DMS114 treated with DMSO at 0.1 percent for 48 hours (cell line): ENCODE results near the gene LHB.
A peak's percentile ranks its signal among the peaks of the same experiment; 100 is the strongest.

Experiments used
- DNase-seq: peaks from one replicate; lab custom pipeline; 2025; ENCODE audit not compliant: unreplicated experiment; lab: John Stamatoyannopoulos, UW

Gene LHB

DNA sequence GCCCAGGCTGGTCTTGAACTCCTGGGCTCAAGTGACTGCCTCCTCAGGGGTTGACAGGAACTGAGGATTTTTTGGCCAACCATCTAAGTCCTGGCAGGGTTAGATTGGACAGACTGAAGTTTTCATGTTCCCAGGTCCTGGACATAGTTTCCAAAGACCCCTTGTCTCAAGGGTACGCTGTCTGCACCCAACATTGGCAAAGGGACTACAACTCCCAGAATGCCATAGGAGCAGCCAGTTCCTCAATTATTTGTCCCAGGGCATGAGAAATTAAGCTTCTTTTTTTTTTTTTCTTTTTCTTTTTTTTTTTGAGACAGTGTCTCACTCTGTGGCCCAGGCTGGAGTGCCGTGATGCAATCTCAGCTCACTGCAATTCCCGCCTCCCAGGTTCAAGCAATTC lies 30.7 kb downstream of the LHB start:
- DNase-seq: no peak

DNA sequence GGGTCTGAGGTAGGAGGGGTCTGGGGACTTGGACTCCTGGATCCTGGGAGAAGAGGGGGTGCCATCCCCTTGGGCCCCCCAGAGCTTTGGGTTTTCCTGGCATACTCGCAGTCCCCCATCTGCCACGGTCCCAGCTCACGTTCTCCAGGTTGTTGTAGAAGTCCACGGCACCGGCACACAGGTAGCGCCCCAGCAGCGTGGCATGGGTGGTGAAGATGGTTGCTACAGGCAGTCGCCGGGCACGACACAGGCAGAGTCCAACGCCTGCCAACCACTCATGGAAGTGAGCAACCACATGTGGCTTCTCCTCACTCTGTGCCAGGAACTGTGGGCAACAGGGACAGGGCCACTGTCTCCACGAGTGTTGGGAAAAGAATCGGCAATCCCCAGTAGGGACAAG lies 31.2 kb downstream of the LHB start:
- DNase-seq: no peak

DNA sequence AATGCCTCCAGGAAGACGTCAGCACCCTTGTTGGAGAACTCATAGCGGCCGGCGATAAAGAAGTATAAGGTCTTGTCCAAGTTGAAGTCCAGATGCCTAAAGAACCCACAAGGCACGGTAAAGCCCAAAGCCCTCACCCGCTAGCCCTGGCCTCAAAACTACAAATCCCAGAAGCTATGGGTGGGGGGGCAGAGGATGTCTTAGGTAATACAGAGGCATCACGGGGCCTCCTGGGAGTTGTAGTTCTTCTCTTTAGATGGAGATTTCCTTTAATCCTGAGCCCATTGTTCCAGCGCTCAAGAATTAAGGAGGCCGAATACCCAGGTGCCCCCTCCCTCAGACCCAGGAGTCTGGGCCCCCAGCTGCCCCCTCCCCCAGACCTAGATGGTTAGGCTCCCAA lies 34.6 kb downstream of the LHB start:
- DNase-seq: no peak

DNA sequence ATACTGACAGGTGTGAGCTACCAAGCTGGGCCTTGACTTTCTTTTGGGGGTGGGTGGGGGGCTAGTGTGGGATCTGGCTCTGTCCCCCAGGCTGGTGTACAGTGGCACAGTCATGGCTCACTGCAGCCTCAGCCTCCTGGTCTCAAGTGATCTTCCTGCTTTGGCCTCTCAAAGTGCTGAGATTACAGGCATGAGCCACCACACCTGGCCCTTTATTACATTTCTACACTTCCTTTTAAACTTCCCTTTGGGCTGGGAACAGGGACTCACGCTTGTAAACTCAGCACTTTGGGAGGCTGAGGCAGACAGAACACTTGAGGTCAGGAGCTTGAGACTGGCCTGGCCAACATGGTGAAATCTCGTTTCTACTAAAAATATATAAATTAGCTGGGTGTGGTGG lies 39.8 kb downstream of the LHB start:
- DNase-seq: no peak

DNA sequence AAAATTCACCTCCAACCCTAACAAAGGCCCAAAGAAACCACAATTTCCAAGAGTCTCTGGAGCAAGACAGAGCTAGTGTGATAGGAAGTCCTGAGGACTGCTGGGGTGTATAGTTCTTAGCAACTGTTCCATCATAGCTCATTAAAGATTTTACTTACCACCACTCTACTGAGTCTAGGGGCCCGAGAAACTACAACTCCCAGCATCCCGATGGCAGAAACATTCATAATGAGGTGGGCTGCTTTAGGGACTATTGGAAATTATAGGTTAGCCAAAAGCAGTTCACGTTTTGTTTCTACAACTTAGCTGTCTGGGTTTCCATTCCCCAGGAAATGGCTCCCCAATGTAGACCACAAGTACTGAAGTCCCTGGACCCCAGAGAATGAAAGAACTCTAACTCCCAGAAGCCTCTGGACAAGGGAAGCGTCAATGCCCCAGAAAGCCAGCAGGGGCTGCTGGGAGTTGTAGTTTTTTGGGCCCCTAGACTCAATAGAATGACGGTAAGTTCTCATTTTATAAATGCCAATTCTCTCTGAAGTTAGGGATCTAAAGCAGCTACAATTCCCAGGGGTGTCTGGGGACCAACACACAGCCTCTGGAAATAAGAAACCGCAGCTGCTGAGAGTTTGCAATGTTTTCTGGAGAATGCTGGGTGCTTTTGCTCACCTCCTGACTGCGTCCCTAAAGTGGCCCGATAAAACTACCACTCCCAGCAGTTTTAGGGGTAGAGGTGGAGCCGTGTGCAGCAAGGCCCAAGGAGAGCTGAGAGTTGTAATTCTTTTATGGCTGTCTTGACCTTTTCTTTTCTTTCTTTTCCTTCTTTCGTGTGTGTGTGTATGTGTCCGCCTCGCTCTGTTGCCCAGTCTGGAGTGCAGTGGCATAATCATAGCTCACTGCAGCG lies 40.7 kb downstream of the LHB start:
- no peak for DNase-seq

DNA sequence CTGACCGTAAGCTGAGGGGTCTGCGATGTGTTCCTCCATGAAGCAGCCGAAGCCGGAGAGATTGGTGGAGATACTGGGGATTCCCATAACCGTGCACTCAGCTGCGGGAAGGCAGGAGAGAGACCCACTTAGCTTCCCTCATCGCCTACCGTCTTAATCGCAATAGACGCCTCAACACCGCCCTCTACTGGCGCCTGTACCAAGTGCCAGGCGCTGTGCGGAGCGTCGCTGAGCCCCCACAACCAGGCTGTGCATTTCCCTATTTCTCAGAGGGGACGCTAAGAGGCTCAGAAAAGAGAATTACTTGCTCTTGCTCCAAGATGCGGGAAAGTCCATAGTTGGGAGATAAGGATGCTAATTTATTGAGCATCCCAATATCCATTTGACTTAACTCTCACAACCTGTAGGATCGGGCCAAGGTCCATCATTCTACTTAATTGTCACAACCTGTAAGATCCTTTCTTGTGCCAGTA lies 45.9 kb downstream of the LHB start:
- DNase-seq: peak; percentile 11

DNA sequence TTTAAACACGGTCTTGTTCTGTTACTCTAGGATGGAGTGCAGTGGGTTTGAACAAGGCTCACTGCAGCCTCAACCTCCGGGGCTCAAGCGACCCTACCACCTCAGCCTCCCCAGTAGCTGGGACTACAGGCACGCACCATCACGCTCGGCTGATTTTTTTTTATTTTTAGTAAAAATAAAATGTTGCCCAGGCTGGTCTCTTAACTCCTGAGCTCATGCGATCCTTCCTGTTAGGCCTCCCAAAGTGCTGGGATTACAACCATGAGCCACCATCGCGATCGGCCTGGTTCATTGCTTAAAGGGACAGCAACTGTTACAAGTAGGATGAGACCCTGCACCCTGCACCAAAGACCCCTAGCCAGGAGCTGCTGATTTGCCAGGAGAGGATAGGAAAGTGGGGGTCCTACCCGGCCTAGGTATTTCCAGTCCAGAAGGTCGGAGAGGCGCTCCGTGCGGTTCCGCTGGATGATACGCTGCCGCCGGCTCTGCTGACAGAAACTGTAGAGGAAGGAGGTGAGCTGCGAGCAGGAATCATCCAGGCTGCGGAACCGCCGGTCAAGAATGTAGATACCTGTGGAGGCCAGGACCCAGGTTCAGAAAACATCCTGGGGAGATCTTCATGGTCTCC lies 46.6 kb downstream of the LHB start:
- no peak for DNase-seq

DNA sequence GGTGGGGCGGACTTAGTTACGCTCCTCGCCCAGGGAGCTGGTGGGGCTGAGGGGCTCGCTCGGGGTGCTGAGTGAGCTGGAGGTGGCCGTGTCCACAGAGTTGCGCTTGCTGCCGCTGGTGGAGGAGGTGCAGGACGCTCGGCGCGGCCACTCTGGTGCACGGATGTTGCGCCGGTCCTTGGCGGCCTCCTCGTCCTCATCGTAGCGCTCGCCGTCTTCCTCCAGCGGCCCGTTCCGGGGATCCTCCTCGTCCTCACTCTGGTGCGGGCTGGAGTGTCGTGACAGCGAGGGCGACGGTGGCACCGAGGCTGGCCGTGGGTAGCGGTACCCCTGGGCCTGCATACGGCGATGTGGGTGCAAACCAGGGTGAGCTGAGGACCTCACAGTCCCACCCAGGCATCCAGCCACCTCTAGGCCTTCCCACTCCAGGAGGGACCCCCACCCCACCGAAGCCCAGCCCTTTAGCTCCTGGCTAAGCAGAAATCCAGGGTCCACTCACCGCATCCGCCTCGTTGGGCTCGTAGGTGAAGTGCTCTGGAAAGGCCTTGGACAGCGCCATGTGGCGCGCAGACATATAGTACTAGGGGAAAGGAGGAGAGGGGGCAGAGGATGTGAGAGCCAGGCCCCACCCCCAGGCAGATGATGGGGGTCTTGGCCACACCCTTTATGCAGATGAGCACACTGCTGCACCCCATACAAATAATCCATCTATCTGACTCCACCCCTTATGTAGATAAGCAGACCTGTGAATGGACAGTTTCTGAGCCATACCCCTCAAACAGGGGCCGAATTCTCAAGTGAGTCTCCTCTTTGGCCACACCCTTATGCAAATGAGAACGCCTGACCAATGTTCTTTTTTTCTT lies 47.4 kb downstream of the LHB start:
- no peak for DNase-seq

DNA sequence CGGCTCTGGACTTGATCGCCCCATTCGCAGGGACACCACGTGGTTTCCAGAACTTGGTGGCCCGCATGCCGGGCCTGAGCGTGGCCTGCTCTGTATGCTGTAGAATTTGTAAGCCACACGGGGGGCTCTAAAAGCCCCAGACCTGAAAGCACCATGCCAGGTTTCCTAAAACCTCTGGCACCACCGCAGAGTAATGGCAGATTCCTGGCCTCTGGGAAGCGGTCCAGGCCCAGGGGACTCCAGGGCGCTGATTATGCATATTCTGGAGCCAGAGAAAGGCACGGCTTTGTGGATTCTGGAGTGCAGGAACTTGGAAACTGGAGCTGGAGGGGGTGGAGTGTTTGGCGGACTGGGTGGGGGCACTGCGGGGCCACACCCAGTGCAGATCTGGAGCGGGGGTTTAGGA lies 48.1 kb downstream of the LHB start:
- DNase-seq: no peak

DNA sequence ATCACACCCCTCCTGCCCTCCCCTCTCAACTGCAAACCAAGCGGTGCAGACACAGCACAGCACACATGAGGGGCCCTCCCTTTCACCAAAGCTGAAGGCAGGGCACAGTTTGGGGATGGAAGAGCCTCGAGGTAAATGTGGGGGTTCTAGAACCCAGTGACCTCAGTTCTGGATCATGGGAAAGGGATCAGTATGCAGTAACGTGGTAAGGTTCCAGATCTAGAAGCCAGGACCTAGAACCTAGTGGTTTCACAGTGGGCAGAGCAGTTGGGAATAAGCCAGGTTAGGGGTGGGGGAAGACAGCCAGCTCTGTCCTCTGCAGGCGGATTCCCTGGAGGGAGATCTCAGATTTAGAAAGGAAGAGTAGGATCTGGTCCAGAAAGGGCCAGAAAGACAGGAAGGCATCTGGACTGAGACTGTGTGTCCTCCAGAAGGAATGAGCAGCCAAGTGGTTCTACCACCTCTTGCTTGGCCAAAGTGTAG lies 48.7 kb downstream of the LHB start:
- DNase-seq: no peak

DNA sequence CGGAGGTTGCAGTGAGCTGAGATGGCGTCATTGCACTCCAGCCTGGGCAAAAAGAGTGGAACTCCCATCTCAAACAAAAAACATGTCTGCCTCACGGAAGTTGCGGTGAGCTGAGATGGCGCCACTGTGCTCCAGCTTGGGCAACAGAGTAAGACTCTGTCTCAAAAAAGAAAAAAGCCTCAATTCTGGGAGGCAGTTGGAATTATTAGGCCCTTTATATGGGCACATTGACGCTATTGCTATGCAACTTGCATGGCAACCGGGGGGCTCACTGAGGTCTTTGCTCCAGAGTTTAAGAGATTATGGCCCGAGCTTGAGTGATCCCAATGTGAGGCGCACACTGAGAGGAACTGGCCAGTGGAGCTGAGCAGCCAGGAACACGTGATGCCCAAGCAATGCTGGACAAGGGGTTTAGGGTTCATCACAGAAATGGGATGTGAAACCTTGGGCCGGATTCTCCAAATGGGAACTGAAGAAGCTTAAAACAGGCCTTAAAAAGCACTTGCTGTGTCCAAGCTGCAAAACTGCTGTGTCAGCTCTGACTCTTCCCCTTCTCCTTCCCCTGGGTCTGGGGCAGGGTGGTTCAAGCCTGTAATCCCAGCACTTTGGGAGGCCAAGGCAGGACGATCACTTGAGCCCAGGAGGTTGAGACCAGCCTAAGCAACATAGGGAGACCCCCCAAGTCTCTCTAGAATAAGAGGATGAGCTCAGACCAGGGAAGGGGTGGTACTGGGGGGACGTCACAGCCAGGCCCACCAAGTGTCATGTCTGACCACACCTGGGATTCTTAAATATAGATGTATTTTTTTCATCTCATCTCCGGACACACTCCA lies 49.3 kb downstream of the LHB start:
- DNase-seq: no peak

DNA sequence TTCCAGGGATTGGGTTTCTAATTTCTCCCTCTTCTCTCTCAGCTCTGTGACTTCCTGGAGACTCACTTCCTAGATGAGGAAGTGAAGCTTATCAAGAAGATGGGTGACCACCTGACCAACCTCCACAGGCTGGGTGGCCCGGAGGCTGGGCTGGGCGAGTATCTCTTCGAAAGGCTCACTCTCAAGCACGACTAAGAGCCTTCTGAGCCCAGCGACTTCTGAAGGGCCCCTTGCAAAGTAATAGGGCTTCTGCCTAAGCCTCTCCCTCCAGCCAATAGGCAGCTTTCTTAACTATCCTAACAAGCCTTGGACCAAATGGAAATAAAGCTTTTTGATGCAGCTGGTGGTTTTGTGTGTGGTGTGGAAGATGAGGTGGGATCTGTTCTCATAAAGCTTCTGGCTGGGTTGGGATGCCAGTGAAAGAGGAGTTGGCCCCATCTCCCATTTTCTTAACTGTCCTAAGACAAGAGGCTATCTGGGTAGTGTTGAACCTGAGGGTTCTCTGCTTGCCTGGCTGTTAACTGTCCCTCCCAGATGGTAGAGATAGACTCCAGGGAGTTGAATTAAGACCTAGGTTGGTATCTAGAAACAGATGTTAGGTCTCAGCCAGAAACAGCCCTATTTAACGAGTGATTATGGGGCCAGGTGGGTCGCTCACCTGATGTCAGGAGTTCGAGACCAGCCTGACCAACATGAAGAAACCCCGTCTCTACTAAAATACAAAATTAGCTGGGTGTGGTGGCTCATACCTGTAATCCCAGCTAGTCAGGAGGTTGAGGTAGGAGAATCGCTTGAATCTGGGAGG lies 50.1 kb downstream of the LHB start:
- DNase-seq: no peak
